ENCODE measurements around the gene CASP12. TPM values are rescaled to one million over a fixed set of nuclear protein-coding genes. Genes with fewer than 3 reads are reported as not detected.
"Not testable (repeated sequence)": the region's sequence is repeated elsewhere in the genome, so short reads cannot be mapped to it uniquely, and the experiment has no call there.

Gene CASP12
- 6.5 and 7.0 TPM in 2 replicates for total RNA-seq

DNA sequence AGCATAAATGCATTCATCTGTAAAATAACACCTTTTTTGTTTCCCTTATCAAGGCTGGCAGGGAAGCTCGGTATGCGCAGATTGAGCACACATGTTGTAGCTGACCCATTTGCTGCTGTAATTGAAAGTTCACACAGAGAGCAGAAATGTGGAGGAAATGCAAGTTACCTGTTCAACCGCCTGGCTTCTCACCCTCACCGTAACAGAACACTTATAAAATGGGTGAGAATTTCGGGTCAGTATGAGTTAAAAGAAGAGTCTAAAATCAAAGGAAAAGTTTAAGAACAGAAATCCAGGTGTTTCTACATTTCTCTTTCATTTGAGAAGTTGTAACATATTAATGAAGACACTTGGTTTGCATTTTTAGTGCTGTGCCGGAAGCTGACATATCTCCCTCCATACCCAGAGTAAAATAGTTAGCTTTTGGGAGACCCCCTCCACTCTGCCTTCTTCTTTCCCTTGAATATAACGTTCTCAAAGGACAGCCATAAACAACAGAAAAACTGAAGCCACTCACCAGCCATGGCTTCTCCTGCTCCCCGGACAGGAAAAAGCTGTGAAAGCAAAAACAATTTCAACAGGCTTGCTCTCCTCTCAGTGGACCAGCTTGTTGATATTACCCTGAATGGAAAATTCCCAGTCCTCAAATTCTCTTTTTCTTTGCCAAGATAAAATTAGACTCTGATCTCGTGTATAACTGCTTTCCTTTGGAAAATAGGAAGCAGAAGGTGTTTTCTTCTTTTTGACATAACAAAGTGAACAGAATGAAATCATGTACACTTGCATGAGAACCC is at the start of gene CASP12:
CASP12 (minus strand) TSS at position 570 of the 794 bp plus-strand sequence.
- peak; percentile 98 for DNase-seq (ENCODE audit: low read depth in 2 of 2)

DNA sequence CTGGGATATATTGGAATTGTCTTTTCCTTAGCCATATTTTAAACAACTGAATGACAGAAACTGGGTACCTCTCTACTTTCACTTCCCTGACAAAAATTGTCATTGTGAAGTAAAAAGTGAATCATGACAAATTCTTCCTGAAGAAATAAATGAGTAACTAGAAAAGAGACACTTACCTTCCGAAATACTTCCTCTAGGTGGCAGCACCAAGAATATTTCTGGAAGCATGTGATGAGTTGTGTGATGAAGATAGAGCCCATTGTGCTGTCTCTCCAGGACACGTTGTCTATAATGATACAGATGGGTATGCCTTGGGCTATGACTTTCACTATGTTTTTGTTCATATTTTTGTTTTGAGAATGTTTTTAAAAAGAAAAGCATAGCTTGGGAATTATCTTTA is 48.6 kb upstream of the CASP12 start:
- DNase-seq (ENCODE audit: low read depth in 2 of 2): peak; percentile 65 to 78

DNA sequence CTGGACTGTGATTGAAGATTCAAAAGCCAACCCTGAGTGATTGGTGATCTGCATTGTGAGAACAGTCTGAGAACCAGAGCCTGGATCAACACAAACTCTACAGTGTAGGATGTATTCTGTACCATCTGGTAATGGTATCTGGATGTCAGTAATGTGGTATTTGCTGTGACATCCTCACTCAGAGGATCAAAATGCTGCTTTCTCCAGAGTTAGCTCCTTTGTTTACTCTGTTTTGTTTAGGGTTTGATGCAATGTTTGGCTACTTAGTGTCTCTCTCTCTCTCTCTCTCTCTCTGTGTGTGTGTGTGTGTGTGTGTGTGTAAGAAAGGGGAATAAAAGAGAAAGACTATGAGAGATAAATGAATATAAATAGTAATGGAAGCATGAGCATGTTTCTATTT is 45.8 kb upstream of the CASP12 start:
- DNase-seq (ENCODE audit: low read depth in 2 of 2): no peak

DNA sequence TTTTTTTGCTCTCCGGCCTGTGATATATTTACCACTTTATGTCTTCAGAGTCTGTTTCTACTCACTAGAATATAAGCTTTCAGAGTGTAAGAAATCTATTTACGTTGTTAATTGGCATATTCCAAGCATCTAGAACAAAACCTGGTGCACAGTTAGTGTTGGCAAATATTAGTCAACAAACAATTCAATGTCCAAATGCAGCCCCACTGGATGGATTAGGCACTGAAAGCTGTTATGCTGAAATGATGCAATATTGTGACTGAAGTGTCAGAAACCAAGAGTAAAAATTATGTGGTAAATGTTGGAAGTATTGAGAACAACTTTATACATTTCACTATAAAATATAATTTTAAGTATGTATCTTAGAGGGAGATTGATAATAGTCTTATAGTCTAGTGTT is 45.3 kb upstream of the CASP12 start:
- no peak for DNase-seq (ENCODE audit: low read depth in 2 of 2)

DNA sequence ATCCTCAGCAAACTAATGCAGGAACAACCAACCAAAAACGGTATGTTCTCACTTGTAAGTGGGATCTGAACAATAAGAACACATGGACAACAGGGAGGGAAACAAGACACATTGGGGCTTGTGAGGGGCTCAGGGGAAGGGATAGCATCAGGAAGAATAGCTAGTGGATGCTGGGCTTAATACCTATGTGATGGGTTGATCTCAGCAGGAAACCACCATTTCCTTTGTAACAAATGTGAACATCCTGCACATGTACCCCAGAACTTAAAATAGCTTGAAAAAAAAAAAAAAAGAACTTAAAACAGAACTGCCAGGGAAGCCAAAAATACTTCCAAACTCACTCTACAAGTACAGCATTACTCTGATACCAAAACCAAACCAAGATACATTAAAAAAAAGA is 36.3 kb upstream of the CASP12 start:
- DNase-seq (ENCODE audit: low read depth in 2 of 2): peak in 1 of 2 donors; percentile 16

DNA sequence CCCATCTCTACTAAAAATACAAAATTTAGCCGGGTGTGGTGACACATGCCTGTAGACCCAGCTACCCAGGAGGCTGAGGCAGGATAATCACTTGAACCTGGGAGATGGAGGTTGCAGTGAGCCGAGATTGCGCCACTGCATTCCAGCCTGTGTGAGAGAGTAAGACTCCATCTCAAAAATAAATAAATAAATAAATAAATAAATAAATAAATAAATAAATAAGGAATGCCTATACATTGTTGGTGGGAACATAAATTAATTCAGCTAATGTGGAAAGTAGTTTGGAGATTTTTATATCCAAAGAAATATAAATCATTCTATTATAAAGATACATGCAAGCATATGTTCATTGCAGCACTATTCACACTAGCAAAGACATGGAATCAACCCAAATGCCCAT is 35.8 kb upstream of the CASP12 start:
- DNase-seq (ENCODE audit: low read depth in 2 of 2): not testable (repeated sequence)

DNA sequence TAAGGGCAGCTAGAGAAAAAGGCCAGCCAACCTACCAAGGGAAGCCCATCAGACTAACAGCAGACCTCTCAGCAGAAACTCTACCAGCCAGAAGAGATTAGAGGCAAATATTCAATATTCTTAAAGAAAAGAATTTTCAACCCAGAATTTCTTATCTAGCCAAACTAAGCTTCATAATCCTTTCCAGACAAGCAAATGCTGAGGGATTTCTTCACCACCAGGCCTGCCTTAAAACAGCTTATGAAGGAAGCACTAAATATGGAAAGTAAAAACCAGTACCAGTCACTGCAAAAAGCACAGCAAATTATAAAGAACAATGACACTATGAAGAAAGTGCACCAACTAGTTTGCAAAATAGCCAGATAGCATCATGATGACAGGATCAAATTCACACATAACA is 30.6 kb upstream of the CASP12 start:
- DNase-seq (ENCODE audit: low read depth in 2 of 2): no peak

DNA sequence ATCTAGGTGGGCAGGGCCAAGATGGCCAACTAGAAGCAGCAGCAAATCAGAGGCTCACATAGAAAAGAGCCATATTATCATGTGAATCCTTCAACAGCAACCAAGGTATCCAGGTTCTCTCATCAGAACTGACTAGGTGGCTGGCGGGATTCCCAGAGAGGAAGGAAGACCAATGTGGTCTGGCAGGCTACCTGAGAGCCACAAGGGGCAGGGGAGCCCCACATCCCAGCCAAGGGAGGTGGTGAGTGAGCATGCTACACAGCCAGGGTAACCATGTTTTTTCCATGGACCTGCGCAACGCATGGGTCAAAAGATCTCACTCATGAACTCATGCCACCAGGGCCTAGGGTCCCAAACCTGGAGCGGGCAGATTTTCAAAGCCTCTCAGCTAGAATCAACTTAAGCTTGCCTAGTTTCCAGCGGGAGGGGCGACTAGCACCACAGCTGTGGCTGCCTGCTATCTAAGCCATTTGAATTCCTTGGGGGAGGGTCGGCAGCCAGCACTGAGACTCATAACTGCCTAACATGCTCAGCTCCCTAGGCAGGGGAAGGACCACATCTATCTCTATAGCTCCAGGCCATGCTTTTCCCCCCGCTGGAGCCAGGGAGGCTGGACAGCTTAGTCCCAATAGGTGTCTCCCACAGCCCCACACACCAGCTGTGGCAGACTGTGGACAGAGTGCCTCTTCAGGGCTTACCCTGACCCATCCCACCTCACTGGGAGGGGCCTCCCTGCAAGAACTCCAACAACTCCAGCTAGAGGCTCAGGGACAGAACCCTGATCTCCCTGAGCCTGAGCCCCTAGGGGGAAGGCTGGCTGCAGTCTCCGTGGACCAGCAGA is 28.7 kb upstream of the CASP12 start:
- peak; percentile 50 to 51 for DNase-seq (ENCODE audit: low read depth in 2 of 2)

DNA sequence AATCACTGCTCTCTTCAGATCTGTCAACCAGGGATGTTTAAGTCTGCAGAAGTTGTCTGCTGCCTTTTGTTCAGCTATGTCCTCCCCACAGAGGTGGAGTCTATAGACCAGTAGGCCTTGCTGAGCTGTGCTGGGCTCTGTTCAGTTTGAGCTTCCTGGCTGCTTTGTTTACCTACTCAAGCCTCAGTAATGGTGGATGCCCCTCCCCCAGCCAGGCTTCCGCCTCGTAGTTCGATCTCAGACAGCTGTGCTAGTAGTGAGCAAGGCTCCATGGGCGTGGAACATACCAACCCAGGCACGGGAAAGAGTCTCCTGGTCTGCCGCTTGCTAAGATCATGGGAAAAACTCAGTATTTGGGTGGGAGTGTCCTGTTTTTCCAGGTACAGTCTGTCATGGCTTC is 27.6 kb upstream of the CASP12 start:
- no peak for DNase-seq (ENCODE audit: low read depth in 2 of 2)

DNA sequence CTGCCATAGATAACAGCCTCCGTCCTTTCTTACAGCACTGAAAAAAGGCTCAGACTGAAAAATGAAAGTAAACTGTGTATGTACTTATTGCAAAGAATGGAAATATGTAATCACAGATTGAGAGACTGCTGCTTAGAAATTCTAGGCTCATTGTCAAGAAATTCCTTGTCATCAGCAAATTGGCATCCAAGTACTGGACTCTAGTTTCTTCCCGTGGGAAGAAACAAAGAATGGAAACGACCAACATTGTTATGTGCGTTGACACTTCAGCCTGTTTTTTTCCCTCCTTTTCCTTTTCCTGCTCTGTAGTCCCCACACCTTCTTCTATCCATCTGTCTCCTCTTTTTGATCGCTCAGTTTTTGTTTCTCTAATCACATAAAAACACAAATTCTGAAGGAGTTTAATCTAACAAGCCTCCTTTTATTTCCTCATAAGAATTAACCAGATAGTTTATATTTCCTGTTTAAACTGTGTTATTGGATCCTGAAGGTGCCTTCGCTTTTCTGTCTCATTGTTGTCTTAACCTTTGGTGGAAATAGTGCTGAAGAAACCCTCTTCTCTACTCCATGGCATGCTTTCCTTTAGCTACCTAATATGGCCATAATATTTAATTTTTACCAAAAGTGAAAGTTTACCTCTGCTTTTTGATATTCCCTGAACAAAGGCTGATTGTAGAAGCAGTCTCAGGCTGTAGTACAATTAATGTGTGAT is 20.0 kb upstream of the CASP12 start:
- DNase-seq (ENCODE audit: low read depth in 2 of 2): peak; percentile 80 to 97

DNA sequence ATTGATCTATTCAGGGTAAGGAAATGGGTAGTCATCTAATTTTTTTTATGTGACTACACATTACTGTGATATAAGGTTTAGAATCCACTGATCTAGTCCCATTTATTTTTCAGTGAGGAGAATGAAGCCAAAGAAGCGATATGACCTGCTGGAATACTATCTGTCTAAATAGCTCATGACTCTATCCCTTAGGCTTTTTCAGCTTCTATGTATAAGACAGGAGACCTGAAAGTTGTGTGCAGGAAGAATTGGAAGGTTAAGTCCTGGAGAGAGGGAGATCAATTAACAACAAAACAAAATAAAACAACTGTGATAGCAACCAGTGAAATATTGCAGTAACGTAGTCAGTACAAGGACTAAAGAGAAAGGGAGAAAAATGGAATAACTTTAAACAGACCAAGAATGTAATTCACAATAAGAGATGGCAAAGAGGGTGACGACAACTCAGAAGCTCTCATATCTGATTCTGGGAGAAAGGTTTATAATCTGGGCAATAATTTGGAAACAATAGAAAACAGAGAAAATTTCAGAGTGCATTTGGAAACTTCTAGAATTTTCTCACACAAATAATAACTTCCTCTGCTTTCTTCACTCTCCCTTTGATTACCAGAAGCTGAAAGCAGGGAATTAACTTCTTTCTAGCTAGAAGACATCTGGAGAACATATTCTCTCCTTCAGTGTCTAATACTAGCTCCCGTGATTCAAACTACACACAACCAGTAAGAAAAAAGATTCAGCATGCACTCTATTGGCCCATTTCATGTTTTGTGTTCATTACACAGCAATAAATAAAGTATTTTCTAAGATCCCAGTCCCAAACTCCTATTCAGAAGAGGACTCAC is 19.2 kb upstream of the CASP12 start:
- no peak for DNase-seq (ENCODE audit: low read depth in 2 of 2)

DNA sequence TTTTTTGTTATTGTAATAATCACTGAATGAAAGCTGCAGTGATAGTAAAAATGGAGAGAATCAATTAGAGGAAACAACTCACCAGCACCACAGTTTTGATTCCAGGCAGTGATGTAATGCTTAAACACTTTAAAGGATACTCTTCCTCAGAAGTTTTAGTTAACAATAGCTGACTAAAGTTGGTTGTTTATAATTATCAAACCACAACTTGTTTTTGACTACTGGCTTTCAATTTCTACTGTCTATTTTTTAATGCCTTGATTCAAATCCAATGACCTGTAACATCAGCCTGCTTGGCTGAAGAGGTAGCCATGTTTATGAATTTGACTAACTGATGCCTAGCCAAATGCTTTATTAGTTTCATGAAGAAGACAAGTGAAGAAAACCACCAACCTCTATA is 18.2 kb upstream of the CASP12 start:
- DNase-seq (ENCODE audit: low read depth in 2 of 2): peak in 1 of 2 donors; percentile 75

DNA sequence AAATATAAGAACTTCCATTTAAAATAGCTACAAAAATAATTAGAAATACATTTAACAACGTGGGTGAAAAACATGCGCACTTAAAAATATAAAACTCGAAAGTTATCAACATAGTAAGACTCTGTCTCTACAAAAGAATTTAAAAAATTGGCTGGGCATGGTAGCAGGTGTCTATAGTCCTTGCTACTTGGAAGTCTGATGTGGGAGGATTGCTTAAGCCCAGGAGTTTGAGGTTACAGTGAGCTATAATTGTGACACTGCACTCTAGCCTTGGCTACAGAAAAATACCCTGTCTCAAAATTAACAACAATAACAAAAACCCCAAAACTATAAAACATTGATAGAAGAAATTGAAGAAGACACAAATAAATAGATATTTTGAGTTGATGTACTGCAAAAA is 13.8 kb upstream of the CASP12 start:
- no peak for DNase-seq (ENCODE audit: low read depth in 2 of 2)

DNA sequence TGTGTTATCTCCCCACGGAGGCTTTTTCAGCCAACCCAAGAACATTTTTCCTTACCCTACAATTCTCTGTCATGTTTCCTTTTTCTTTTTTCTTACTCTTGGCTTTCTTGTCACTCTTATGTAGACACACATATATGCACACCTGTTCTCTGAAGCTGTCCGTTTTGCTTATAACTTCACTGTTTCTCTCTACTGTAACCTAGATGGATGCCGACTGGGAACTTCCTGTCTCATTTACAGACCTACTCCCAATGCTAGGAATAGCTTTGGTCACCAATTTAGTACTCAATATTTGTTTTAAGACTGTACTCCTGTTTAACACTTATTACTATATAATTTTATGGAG is 9.9 kb upstream of the CASP12 start:
- DNase-seq (ENCODE audit: low read depth in 2 of 2): no peak

DNA sequence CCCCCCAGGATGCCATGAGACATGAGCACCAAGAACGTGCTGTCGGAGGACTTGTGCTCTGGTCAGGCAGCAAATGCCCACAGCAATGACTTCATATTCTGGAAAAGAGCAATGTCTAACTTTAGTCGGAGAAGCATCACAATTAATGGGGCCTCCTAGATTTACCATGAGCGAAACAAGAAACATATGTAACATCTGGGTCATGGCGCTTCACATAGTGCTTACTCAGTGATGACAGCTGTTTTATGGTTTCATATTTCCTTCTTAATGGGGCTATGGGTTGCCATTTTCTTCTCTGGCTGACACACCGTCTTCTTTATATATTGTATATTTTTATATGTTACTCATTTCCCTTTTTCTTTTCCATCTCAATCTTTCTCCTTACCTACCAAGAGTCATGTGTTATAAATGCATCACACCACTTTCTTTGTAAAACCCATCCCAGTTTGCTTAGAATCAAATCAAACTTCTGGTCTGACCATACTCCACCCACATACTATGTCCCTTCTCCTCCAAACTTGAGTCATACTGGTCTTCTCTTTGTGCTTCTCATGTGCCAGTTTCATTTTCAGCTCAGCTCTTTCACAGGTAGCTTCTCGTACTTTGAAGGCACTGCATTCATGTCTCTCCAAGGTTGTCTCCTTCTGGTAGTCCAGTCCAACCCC is 9.4 kb upstream of the CASP12 start:
- DNase-seq (ENCODE audit: low read depth in 2 of 2): no peak

DNA sequence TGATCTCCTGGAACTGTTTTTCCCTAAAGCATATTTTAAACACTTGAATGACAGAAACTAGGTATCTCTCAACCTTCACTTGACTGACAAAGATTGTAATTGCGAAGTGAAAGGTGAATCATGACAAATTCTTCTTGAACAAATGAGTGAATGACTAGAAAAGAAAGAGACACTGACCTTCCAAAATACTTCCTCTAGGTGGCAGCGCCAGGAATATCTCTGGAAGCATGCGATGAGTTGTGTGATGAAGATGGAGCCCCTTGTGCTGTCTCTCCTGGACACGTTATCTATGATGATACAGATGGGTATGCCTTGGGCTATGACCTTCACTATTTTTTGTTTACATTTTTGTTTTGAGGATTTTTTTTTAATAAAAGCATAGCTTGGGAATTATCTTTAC is 7.0 kb upstream of the CASP12 start:
- DNase-seq (ENCODE audit: low read depth in 2 of 2): no peak

DNA sequence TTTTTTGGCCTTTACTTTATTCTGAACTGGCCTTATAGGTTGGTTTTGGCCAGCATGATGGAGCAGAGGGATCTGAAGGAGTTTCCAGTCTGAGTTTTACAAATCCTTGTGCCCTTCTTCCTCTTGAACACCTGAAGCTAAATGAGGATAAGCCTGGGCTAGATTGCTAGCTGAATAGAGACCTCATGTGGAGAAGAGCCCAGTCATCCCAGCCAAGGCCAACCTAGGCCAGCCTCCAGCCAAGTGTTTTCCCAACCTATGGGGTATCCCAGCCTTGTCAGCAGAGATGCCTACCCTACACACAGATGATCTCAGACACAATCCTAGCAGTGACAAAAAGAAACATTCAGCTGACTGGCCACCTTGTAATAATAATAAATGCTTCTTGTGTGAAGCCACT is 966 bp upstream of the CASP12 start:
- DNase-seq (ENCODE audit: low read depth in 2 of 2): peak; percentile 25 to 75

DNA sequence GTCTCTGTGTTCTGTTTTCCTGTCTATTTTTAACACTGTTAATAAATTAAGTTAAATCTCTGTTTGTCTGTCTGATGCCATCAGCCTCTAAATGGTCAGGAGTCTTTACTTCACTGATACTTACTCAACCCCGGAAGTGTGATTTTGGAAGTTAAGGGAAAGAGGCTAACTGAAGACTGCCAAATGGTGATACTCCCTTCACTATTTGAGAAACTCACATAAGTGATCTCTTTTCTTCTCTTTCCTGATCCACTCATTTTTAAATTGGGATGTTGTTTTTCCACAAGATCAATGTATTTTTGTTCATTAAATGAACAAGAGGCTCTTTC is 389 bp upstream of the CASP12 start:
- DNase-seq (ENCODE audit: low read depth in 2 of 2): no peak

DNA sequence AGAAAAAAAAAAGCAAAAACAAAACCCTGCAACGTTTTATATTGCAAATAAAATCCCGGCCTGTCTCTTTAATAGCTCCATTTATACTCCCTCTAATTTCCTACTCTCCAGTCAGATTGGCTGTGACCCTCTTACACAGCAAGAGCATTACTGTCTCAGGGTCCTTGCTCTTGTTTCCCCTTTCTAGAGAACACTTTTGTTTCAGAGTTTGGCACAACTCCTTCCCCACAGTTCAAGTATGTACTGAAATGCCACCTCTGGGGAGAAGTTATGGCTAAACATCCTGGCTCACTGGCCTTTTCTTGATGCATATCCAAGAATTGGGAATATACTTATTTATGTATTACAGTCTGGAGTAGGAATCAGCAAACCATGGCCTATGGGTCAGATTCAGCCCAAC is 2.6 kb downstream of the CASP12 start:
- DNase-seq (ENCODE audit: low read depth in 2 of 2): peak in 1 of 2 donors; percentile 73

DNA sequence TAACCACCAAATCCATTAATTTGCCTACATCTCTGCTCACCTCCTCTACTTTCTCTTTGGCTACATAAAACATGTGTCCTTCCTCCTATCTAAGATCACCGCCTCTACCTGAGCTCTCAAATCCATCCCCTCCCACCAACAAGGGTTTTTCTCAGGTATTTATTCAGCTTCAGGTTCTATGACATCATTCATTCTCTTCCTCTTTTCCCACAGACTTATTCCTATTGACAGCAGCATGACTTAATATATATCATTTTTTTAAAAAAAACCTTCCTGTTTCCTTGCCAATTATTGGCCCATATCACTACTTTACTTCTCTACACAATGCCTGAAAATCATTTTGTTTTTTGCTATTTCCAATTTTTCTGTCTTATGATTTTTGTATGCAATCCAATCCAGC is 4.4 kb downstream of the CASP12 start:
- DNase-seq (ENCODE audit: low read depth in 2 of 2): peak; percentile 35 to 86

Measured in dermis microvascular lymphatic vessel endothelial cell (primary cell).